GM12878 (cell line): ENCODE measurements around the gene TOM1L2.

ENCODE experiments used
- ATF7 ChIP-seq: fragments of 450-650 bp; IDR thresholded peaks from 2 replicates; pipeline ENCODE4 v1.6.1; 2016; ENCODE audit warnings: low read depth, mild to moderate bottlenecking
- CTCF ChIP-seq, 3 experiments: IDR thresholded peaks in 2 of 3; conservative IDR thresholded peaks in 1 of 3; 2 replicates each; pipeline ENCODE4 v1.5.1; 2011; ENCODE audit warnings: low read depth in 3 of 3, low read length in 3 of 3, mild to moderate bottlenecking in 3 of 3, control low read depth in 2 of 3, moderate library complexity in 2 of 3, inconsistent platforms in 1 of 3, mixed read lengths in 1 of 3; ENCODE audit not compliant: control insufficient read depth in 2 of 3, insufficient read depth in 1 of 3; ENCODE audit errors: extremely low read depth in 1 of 3
- GABPA ChIP-seq: IDR thresholded peaks from 2 replicates; pipeline ENCODE4 v1.6.1; 2014; ENCODE audit warnings: antibody characterized with exemption, low read depth, mild to moderate bottlenecking, inconsistent platforms
- HSF1 ChIP-seq: fragments of 150-350 bp; IDR thresholded peaks from 2 replicates; pipeline ENCODE4 v1.6.1; 2014; ENCODE audit warnings: mild to moderate bottlenecking, low read depth, low read length
- POLR2A ChIP-seq: IDR thresholded peaks from 2 replicates; pipeline ENCODE4 v1.6.1; 2011; ENCODE audit warnings: low read depth, mild to moderate bottlenecking, low read length
- SIX5 ChIP-seq: IDR thresholded peaks from 2 replicates; pipeline ENCODE4 v1.6.1; 2011; ENCODE audit warnings: mild to moderate bottlenecking, low read depth, low read length, moderate library complexity; ENCODE audit not compliant: severe bottlenecking
- SP1 ChIP-seq: IDR thresholded peaks from one replicate; pipeline ENCODE4 v1.6.1; 2011; ENCODE audit warnings: low read depth, low read length
- TCF12 ChIP-seq: IDR thresholded peaks from 2 replicates; pipeline ENCODE4 v1.6.1; 2011; ENCODE audit warnings: low read depth, mild to moderate bottlenecking, low read length

- TF ChIP-seq HSF1 = no peak
- no peak for TF ChIP-seq ATF7
- TF ChIP-seq SIX5 = no peak
- no peak for TF ChIP-seq SP1
- TF ChIP-seq GABPA = no peak
- TF ChIP-seq TCF12 = no peak
- TF ChIP-seq POLR2A = no peak
- TF ChIP-seq CTCF (IDR thresholded peaks at IDR 0.05 in 2 of 3, conservative IDR thresholded peaks at IDR 0.05 in 1 of 3; ENCODE audit: control insufficient read depth in 2 of 3, extremely low read depth in 1 of 3, insufficient read depth in 1 of 3, low read depth in 3 of 3, low read length in 3 of 3) = no peak
These were observed 137.2 kb downstream of the TOM1L2 start for GRCh38 chr17:17834974-17835373.
